ENCODE measurements around the gene TTLL11.

DNA sequence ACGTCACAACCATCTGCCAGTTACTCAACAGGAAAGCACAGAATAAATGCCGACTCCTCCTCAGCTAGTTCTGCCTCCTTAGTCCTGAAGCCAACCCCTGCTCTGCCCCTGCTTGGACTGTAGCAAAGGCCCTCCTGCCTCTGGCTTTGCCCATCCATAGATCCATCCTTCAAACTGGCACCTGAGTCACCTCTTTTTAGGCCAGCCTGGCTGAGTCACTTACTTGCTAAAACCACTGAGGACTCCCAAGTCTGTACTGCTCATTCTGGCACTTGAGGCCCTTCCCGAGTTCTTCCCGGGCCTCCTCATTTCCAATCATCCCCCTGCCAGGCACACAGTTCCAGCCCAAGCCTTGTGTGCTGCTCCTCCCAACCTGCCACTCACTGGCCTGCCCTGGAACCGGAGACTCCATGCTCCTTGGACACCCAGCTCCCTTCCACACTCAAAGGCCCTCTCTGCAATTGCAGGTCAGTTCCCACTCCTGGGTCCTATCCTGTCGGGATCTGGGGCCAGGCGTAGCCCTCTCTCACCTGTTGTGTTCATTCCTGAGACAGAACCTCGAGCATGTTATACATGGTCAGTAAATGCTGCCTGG, 221.6 kb downstream of the TTLL11 start:
- TF ChIP-seq RAD21 (IDR thresholded peaks at IDR 0.05; ENCODE audit: low read depth): no peak
- TF ChIP-seq TAF1 (IDR thresholded peaks at IDR 0.05; ENCODE audit: low read depth): no peak
- TF ChIP-seq TCF12 (IDR thresholded peaks at IDR 0.05; ENCODE audit: low read depth): no peak
- no peak for TF ChIP-seq YY1 (IDR thresholded peaks at IDR 0.05; ENCODE audit: low read depth)

Measured in Ishikawa (cell line).